PFSK-1 (cell line): ENCODE results near the gene TRPC4.

Experiments used
- FOXP2 ChIP-seq: optimal IDR thresholded peaks from 2 replicates; pipeline ENCODE3; 2011; ENCODE audit warnings: borderline replicate concordance, control low read depth, inconsistent platforms; ENCODE audit not compliant: insufficient read depth; ENCODE audit errors: extremely low read length, extremely low read depth
- POLR2AphosphoS5 ChIP-seq: IDR thresholded peaks from 2 replicates; pipeline ENCODE4 v1.6.1; 2012; ENCODE audit warnings: low read depth, mild to moderate bottlenecking, control low read depth, low read length, moderate library complexity
- SIN3A ChIP-seq: IDR thresholded peaks from 2 replicates; pipeline ENCODE4 v1.6.1; 2012; ENCODE audit warnings: mild to moderate bottlenecking, low read length, moderate library complexity, borderline replicate concordance; ENCODE audit not compliant: insufficient read depth
- TAF1 ChIP-seq: IDR thresholded peaks from 2 replicates; pipeline ENCODE4 v1.6.1; 2012; ENCODE audit warnings: low read length, control low read depth, borderline replicate concordance; ENCODE audit not compliant: insufficient read depth
- TF ChIP-seq, protein P1 (sequence below), 2 experiments: IDR thresholded peaks; 2 replicates each; pipeline versions ENCODE4 v1.6.1 to v1.8.0; 2011 to 2012; ENCODE audit warnings: low read depth in 2 of 2, low read length in 2 of 2, control low read depth in 1 of 2, inconsistent platforms in 1 of 2, mild to moderate bottlenecking in 1 of 2, moderate library complexity in 1 of 2; ENCODE audit not compliant: insufficient read depth in 1 of 2

Gene TRPC4

DNA sequence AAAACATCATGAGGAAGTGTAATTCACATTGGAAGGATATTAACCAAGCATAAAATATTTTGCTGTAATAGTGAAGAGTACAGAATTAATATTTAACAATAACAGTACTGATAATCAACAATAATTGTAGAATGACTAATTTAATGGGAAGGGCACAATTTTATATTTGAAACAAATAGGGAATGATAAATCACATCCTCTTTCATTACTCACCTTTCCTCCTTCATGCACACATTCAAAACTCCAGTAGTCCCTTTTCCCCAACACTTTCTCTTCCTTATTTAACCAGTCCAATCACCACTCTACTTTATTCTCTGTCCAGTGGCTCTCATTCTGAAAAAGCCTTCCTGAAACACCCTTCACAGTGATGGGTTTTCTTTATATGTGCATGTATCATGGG is 160.3 kb downstream of the TRPC4 start:
- TF ChIP-seq, protein P1, sequence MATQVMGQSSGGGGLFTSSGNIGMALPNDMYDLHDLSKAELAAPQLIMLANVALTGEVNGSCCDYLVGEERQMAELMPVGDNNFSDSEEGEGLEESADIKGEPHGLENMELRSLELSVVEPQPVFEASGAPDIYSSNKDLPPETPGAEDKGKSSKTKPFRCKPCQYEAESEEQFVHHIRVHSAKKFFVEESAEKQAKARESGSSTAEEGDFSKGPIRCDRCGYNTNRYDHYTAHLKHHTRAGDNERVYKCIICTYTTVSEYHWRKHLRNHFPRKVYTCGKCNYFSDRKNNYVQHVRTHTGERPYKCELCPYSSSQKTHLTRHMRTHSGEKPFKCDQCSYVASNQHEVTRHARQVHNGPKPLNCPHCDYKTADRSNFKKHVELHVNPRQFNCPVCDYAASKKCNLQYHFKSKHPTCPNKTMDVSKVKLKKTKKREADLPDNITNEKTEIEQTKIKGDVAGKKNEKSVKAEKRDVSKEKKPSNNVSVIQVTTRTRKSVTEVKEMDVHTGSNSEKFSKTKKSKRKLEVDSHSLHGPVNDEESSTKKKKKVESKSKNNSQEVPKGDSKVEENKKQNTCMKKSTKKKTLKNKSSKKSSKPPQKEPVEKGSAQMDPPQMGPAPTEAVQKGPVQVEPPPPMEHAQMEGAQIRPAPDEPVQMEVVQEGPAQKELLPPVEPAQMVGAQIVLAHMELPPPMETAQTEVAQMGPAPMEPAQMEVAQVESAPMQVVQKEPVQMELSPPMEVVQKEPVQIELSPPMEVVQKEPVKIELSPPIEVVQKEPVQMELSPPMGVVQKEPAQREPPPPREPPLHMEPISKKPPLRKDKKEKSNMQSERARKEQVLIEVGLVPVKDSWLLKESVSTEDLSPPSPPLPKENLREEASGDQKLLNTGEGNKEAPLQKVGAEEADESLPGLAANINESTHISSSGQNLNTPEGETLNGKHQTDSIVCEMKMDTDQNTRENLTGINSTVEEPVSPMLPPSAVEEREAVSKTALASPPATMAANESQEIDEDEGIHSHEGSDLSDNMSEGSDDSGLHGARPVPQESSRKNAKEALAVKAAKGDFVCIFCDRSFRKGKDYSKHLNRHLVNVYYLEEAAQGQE (IDR thresholded peaks at IDR 0.05; ENCODE audit: insufficient read depth in 1 of 2, low read depth in 2 of 2, low read length in 2 of 2): no peak
- no peak for TF ChIP-seq POLR2AphosphoS5
- no peak for TF ChIP-seq SIN3A
- TF ChIP-seq TAF1: no peak
- TF ChIP-seq FOXP2: no peak

DNA sequence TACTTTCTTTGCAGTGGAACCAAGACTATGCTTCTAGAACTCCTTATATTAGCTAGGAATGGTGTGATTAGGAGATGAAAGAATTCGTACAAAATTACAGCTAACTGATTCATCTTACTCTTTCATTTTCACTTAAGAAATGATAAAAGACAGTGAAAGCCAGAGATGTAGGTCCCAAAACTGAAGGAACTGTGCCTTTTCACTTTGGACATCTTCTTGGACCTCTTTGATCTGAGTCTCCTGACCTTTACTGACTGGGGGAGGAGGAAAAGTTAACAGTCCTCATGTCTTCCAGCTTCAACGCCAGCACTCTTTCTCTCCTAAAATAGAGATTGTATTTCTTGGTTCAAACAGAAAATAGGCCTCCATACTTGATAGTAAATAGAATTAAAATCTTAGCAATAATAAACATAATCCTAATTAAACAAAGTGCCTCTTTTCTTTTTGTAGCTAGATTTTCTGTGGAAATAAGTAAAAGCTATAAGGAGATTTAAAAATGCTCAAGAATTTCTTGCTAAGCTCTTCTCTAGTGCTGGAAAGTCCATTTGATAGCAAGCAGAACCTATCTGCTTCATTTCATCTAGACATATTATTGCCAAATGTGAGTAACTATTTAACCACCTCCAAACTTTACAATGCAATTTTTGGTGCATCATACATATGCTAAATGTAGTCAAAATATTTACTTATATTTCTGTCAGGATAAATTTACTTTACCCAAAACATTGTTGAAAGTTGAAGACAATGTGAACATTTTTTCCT is 161.7 kb downstream of the TRPC4 start:
- TF ChIP-seq, protein P1 (IDR thresholded peaks at IDR 0.05; ENCODE audit: insufficient read depth in 1 of 2, low read depth in 2 of 2, low read length in 2 of 2): no peak
- TF ChIP-seq SIN3A (no peak), TAF1 (no peak), FOXP2 (no peak), POLR2AphosphoS5 (no peak)

DNA sequence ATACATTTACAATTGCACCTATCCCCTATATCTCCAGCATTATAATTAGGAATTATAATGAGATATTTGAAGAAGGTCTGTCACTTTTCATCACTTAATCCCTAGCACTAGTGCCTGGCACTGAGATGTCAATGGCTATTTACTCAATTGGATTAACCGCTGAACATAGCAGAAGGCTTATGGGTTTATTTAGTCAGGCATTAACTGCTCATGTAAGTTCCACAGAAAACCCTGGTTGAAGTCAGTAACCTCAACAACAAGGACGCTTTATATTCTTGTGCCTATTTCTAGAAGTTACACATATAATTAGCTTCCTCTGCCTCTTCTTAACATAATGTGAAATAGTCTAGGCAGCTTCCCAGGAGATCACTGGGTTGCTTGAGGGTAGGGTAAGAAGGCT is 163.5 kb downstream of the TRPC4 start:
- TF ChIP-seq TAF1: no peak
- TF ChIP-seq FOXP2: no peak
- TF ChIP-seq POLR2AphosphoS5: no peak

DNA sequence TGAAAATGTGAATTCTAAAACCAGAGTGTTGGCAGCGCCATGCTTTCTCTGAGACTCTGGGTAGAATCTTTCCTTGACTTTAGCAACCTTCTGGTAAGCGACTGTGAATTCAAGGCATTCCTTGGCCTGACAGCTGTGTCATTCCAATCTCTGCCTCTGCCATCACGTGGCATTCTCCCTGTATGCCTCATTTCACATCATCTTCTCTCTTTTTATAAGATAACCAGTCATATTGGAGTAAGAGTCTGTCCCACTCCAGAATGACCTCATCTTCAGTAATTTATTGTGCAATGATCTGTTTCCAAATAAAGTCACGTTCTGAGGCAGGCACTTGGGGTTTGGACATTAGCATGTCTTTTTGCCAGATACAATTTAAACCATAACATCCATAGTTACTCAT is 167.6 kb downstream of the TRPC4 start:
- no peak for TF ChIP-seq SIN3A
- no peak for TF ChIP-seq TAF1
- no peak for TF ChIP-seq FOXP2
- TF ChIP-seq POLR2AphosphoS5: no peak
- TF ChIP-seq, protein P1 (IDR thresholded peaks at IDR 0.05; ENCODE audit: insufficient read depth in 1 of 2, low read depth in 2 of 2, low read length in 2 of 2): no peak

GRCh38 chr13:37701306-37701705 is 168.3 kb downstream of the TRPC4 start:
- TF ChIP-seq, protein P1 (IDR thresholded peaks at IDR 0.05; ENCODE audit: insufficient read depth in 1 of 2, low read depth in 2 of 2, low read length in 2 of 2): no peak
- TF ChIP-seq FOXP2: no peak
- TF ChIP-seq SIN3A: no peak
- no peak for TF ChIP-seq TAF1
- no peak for TF ChIP-seq POLR2AphosphoS5
